GM18909 (cell line): ENCODE results near the gene TEPSIN.

Experiments
- ATAC-seq: cut with Tn5 transposase; IDR thresholded peaks from one replicate; pipeline ENCODE4 v1.9.1; 2021; ENCODE audit warnings: mild to moderate bottlenecking; ENCODE audit not compliant: unreplicated experiment, poor library complexity

TEPSIN gene

GRCh38 chr17:81238815-81239713 lies at the start of gene TEPSIN, which contains the start of gene NDUFAF8:
TEPSIN (minus strand) TSS chr17:81239055; CDS start chr17:81239033, 22 bp downstream.
NDUFAF8 (plus strand) TSS chr17:81239318; CDS start chr17:81239364, 46 bp downstream.
- peak; percentile 87 for ATAC-seq

- ATAC-seq: no peak
These were observed 49.0 kb upstream of the TEPSIN start for GRCh38 chr17:81287741-81288430.

GRCh38 chr17:81287152-81287551 lies 48.3 kb upstream of the TEPSIN start:
- no peak for ATAC-seq

DNA sequence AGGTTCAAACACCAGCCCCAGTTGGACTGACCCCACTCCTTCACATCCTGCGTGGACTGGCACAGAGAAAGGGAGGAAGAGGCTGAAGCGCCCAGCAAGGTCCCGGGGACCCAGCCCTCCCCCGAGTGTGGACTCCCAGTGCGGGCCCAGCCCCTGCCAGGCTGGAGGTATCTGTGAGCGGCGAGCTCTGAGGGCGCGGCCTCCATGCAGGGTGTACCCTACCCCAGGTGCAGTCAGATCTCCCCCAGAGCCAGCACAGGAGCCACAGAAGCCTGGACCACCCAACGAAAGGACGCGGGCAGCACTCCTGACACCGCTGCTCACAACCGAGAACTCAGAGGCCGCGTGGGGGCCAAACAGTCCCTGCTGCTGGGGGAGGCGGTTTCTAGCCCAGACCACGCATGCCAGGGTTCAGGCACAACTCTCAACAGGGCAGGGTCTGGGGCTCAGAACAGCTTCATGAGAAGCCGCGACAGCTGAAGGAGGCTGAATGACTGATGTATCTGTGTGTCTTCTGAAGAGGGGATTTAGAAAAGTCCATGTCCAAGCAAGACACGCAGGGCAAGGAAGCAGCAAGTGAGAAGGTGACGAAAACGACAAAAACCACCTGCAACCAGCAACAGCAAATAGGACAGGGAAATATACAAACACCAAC lies 47.8 kb upstream of the TEPSIN start:
- no peak for ATAC-seq

- ATAC-seq: no peak
These were observed 47.0 kb upstream of the TEPSIN start for GRCh38 chr17:81285894-81286293.

DNA sequence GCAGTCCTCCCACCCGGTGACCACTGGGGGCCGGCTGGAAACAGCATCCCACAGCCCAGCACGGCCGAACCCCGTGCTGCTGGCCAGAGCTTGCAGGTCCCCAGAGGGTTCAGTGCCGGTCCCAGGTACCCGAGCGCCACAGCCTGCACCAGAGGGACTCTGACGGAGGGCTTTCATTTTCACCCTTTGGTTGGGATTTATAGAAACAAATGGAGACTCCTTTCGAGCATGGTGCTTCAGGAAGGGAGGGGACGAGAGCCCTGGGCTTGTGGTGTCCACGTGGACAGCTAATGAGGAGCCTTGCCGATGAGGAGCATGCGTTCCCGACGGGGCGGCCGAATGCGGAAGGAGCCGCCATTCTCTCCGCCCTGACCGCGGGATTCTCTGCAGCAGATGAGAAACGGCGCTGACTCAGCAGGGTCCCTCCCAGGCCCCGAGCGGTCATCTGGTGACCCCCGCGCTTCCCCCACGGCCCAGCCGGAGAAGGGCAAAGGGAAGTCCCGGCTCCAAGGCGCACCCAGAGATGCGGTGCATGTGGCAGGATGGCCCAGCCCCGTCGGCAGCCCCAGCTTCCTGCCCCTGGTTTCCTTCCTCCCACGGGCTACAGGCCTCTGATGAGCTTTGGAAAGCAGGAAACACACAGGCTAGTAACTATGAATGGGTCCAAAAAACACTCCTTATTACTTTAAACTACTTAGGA lies 46.5 kb upstream of the TEPSIN start:
- no peak for ATAC-seq

GRCh38 chr17:81282876-81283275 lies 44.0 kb upstream of the TEPSIN start:
- ATAC-seq: no peak

DNA sequence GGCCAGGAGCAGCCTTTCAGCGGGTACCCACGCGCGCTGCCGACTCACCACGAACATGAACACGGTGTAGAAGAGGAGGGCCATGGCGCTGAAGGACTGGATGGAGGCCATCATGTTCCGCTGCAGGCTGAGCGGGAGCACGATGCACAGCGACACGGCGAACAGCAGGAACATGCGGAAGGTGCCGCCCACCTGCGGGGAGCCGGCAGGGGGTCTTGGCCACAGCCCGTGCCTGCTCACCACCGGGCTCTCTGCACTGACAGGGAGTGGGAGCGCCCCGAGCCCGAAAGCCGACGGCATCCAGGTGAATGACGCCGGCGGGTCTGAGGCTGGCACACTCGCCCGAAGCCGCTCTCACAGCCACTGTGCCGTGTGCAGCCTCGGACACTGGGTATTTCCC lies 43.3 kb upstream of the TEPSIN start:
- ATAC-seq: no peak

DNA sequence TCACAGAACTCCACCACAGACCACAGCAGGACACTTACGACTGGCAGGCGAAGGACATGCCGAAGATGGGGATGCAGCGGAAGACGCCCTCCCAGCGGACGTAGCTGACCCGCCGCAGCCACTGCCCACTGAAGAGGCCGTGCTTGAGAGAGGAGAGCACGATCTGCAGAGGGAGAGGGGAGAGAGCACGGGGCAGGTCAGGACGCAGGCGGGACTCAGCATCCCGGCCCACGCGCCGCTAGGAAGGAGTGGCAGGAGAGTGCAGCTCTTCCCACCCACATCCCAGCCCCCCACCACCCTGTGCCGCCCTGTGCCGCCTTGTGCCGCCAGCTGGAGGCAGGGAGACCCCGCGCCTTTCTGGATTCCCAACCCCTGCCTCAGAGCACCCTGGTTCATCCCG lies 41.7 kb upstream of the TEPSIN start:
- ATAC-seq: no peak

GRCh38 chr17:81279278-81280275 lies 40.7 kb upstream of the TEPSIN start:
- no peak for ATAC-seq

DNA sequence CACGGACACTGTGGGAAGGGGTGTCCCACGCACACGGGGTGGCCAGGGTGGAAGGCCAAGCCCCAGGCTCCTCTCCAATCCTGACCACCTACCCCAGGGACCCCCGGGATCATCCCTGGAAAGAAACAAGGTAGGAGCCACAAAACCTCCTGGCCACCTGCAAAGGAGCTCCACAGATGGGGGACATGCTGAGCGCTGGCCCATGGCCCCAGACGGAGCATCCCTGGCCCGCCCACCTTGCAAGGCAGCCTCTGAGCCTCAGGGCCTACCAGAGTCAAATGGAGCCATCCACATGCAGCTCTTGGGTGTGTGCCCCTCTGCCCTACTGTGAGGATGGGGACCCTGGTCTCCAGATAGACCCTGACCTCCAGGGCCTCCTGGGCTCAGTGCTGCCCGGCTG lies 40.0 kb upstream of the TEPSIN start:
- ATAC-seq: no peak

- ATAC-seq: no peak
These were observed 39.3 kb upstream of the TEPSIN start for GRCh38 chr17:81277946-81278693.

GRCh38 chr17:81277421-81277820 lies 38.6 kb upstream of the TEPSIN start:
- ATAC-seq: no peak

- ATAC-seq: no peak
These were observed 37.9 kb upstream of the TEPSIN start for GRCh38 chr17:81276781-81277180.

- no peak for ATAC-seq
These were observed 35.6 kb upstream of the TEPSIN start for GRCh38 chr17:81274471-81274855.

- no peak for ATAC-seq
These were observed 35.0 kb upstream of the TEPSIN start for GRCh38 chr17:81273698-81274470.

GRCh38 chr17:81272616-81273015 lies 33.8 kb upstream of the TEPSIN start:
- ATAC-seq: no peak

- no peak for ATAC-seq
These were observed 32.4 kb upstream of the TEPSIN start for GRCh38 chr17:81271226-81271625.
